WTC11 (cell line): ENCODE measurements around the gene SEZ6L. TPM values are rescaled to one million over a fixed set of nuclear protein-coding genes. Genes with fewer than 3 reads are reported as not detected.

Experiments used
- ATAC-seq: fragments of 200-7000 bp; cut with Tn5 transposase; 2 replicates; pipeline ENCODE4 v1.10.0; 2021; ENCODE audit warnings: mild to moderate bottlenecking, moderate library complexity
- CTCF ChIA-PET: fragments of 300-600 bp; sonication (Branson Sonifier 250); formaldehyde crosslinking; loops from one replicate; lab custom pipeline; 2021; ENCODE audit warnings: antibody characterized with exemption; lab: Charles Lee
- POLR2A ChIA-PET: fragments of 350-600 bp; sonication (Branson Sonifier 250); formaldehyde crosslinking; loops from one replicate; lab custom pipeline; 2021; ENCODE audit warnings: antibody characterized with exemption; lab: Charles Lee
- DNase-seq: peaks from one replicate; pipeline ENCODE4 v3.0.0; 2021; ENCODE audit warnings: low spot score
- H3K27ac Mint-ChIP-seq: 2 replicates; pipeline ENCODE4 v1.8.0; 2021; ENCODE audit warnings: mixed read lengths
- H3K27me3 Mint-ChIP-seq: 2 replicates; pipeline ENCODE4 v1.8.0; 2021; ENCODE audit warnings: low read depth, mild to moderate bottlenecking, moderate library complexity, mixed read lengths
- H3K36me3 Mint-ChIP-seq: 2 replicates; pipeline ENCODE4 v1.8.0; 2021; ENCODE audit warnings: mixed read lengths
- H3K4me1 Mint-ChIP-seq: 2 replicates; pipeline ENCODE4 v1.8.0; 2022; ENCODE audit warnings: mixed read lengths
- H3K4me3 Mint-ChIP-seq: 2 replicates; pipeline ENCODE4 v1.8.0; 2021; ENCODE audit warnings: mild to moderate bottlenecking, moderate library complexity, mixed read lengths
- H3K9me3 Mint-ChIP-seq: 2 replicates; pipeline ENCODE4 v1.8.0; 2021; ENCODE audit warnings: mixed read lengths
- ATF1 ChIP-seq: sonication (generic); formaldehyde crosslinking; IDR thresholded peaks from 2 replicates; pipeline ENCODE4 v1.8.1; 2023; ENCODE audit warnings: mild to moderate bottlenecking, moderate library complexity, missing genetic modification reagents
- CREM ChIP-seq: sonication (generic); formaldehyde crosslinking; IDR thresholded peaks from 2 replicates; pipeline ENCODE4 v1.8.1; 2022; ENCODE audit warnings: mild to moderate bottlenecking, missing genetic modification reagents, moderate library complexity
- ETV6 ChIP-seq: sonication (generic); formaldehyde crosslinking; IDR thresholded peaks from 2 replicates; pipeline ENCODE4 v1.8.1; 2022; ENCODE audit warnings: mild to moderate bottlenecking, missing genetic modification reagents
- IRF2 ChIP-seq: sonication (generic); formaldehyde crosslinking; IDR thresholded peaks from 2 replicates; pipeline ENCODE4 v1.8.0; 2022; ENCODE audit warnings: low read depth, missing genetic modification reagents, borderline replicate concordance
- NR2C2 ChIP-seq: sonication (generic); formaldehyde crosslinking; IDR thresholded peaks from 2 replicates; pipeline ENCODE4 v1.8.0; 2022; ENCODE audit warnings: mild to moderate bottlenecking, missing genetic modification reagents
- SOX15 ChIP-seq: fragments of 250-450 bp; sonication (Bioruptor Pico); IDR thresholded peaks from 2 replicates; pipeline ENCODE4 v1.9.0; 2021; ENCODE audit warnings: mild to moderate bottlenecking
- ZNF121 ChIP-seq: sonication (generic); formaldehyde crosslinking; IDR thresholded peaks from 2 replicates; pipeline ENCODE4 v1.8.0; 2023; ENCODE audit warnings: missing genetic modification reagents
- ZNF219 ChIP-seq: sonication (generic); formaldehyde crosslinking; IDR thresholded peaks from 2 replicates; pipeline ENCODE4 v1.8.0; 2023; ENCODE audit warnings: missing genetic modification reagents, mild to moderate bottlenecking, borderline replicate concordance
- total RNA-seq: library from RNA; stranded (reverse); gene quantifications from 3 replicates; pipeline ENCODE4 v1.2.3, GENCODE V29; 2021
- TF ChIP-seq, protein P1 (sequence below): sonication (generic); formaldehyde crosslinking; IDR thresholded peaks from 2 replicates; pipeline ENCODE4 v1.8.0; 2022; ENCODE audit warnings: mild to moderate bottlenecking, missing genetic modification reagents
- TF ChIP-seq, protein P2 (sequence below): fragments of 250-450 bp; sonication (Bioruptor Pico); IDR thresholded peaks from 2 replicates; pipeline ENCODE4 v1.8.0; 2021; ENCODE audit warnings: mild to moderate bottlenecking
- TF ChIP-seq, protein P3 (sequence below): sonication (generic); formaldehyde crosslinking; IDR thresholded peaks from 2 replicates; pipeline ENCODE4 v1.8.1; 2023; ENCODE audit warnings: mild to moderate bottlenecking, moderate library complexity, missing genetic modification reagents
- TF ChIP-seq, protein P4 (sequence below): sonication (generic); formaldehyde crosslinking; IDR thresholded peaks from 2 replicates; pipeline ENCODE4 v1.8.1; 2023; ENCODE audit warnings: mild to moderate bottlenecking, missing genetic modification reagents, moderate library complexity
- TF ChIP-seq, protein P5 (sequence below): sonication (generic); formaldehyde crosslinking; IDR thresholded peaks from 2 replicates; pipeline ENCODE4 v1.8.0; 2023; ENCODE audit warnings: mild to moderate bottlenecking, missing genetic modification reagents
- TF ChIP-seq, protein P6 (sequence below): fragments of 250-450 bp; sonication (Bioruptor Pico); conservative IDR thresholded peaks from 2 replicates; pipeline ENCODE4 v1.9.0; 2021; ENCODE audit warnings: mild to moderate bottlenecking

Gene SEZ6L
- total RNA-seq, 1 experiment from 2014 or later = 0.57 TPM

DNA sequence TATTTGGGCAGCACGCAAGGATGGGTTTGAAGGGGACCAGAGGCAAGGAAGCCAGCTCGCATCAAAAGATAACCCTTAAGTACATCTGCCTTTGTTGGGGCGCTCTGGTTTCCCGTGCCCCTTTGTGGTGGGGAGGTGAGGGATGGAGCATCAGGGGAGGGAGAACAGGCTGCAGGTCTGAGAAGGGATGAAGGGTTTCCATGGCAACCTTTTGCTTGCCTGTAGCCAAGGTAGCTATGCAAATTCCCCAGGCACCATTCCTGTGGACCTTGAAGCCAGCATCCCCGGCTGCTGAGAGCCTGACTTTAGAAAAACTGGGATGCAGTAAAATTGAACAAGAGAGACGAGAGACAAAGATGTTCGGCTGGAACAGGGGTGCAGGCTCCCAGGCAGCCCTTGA, 75.7 kb downstream of the SEZ6L start:
- no peak for DNase-seq
- Mint-ChIP-seq H3K4me3 (no peak overlapping the region), H3K4me1 (no peaks in the 10 kb centered on the region), H3K36me3 (no peaks in the 10 kb centered on the region), H3K27me3 (peaks cover 19% of the 10 kb centered on the region), H3K9me3 (peaks cover 6% of the 10 kb centered on the region; the same call in 1 of the 2 replicates), H3K27ac (no peak overlapping the region)
- POLR2A ChIA-PET = no interaction called here
- CTCF ChIA-PET = interaction anchor here (1.7 kb wide), 1 partner anchor 73 kb away, joined by 6 read pairs; no protein-coding TSS in a partner anchor
- no peak for ATAC-seq
- TF ChIP-seq, protein P1, sequence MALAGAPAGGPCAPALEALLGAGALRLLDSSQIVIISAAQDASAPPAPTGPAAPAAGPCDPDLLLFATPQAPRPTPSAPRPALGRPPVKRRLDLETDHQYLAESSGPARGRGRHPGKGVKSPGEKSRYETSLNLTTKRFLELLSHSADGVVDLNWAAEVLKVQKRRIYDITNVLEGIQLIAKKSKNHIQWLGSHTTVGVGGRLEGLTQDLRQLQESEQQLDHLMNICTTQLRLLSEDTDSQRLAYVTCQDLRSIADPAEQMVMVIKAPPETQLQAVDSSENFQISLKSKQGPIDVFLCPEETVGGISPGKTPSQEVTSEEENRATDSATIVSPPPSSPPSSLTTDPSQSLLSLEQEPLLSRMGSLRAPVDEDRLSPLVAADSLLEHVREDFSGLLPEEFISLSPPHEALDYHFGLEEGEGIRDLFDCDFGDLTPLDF (CRISPR knock-in tag) = no peak
- TF ChIP-seq, protein P2, sequence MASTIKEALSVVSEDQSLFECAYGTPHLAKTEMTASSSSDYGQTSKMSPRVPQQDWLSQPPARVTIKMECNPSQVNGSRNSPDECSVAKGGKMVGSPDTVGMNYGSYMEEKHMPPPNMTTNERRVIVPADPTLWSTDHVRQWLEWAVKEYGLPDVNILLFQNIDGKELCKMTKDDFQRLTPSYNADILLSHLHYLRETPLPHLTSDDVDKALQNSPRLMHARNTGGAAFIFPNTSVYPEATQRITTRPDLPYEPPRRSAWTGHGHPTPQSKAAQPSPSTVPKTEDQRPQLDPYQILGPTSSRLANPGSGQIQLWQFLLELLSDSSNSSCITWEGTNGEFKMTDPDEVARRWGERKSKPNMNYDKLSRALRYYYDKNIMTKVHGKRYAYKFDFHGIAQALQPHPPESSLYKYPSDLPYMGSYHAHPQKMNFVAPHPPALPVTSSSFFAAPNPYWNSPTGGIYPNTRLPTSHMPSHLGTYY (CRISPR knock-in tag) = no peak
- TF ChIP-seq, protein P3, sequence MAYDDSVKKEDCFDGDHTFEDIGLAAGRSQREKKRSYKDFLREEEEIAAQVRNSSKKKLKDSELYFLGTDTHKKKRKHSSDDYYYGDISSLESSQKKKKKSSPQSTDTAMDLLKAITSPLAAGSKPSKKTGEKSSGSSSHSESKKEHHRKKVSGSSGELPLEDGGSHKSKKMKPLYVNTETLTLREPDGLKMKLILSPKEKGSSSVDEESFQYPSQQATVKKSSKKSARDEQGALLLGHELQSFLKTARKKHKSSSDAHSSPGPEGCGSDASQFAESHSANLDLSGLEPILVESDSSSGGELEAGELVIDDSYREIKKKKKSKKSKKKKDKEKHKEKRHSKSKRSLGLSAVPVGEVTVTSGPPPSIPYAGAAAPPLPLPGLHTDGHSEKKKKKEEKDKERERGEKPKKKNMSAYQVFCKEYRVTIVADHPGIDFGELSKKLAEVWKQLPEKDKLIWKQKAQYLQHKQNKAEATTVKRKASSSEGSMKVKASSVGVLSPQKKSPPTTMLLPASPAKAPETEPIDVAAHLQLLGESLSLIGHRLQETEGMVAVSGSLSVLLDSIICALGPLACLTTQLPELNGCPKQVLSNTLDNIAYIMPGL (CRISPR knock-in tag) = no peak
- TF ChIP-seq ETV6 (CRISPR knock-in tag) (no peak), ZNF219 (no peak)
- TF ChIP-seq, protein P4, sequence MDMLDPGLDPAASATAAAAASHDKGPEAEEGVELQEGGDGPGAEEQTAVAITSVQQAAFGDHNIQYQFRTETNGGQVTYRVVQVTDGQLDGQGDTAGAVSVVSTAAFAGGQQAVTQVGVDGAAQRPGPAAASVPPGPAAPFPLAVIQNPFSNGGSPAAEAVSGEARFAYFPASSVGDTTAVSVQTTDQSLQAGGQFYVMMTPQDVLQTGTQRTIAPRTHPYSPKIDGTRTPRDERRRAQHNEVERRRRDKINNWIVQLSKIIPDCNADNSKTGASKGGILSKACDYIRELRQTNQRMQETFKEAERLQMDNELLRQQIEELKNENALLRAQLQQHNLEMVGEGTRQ (CRISPR knock-in tag) = no peak

DNA sequence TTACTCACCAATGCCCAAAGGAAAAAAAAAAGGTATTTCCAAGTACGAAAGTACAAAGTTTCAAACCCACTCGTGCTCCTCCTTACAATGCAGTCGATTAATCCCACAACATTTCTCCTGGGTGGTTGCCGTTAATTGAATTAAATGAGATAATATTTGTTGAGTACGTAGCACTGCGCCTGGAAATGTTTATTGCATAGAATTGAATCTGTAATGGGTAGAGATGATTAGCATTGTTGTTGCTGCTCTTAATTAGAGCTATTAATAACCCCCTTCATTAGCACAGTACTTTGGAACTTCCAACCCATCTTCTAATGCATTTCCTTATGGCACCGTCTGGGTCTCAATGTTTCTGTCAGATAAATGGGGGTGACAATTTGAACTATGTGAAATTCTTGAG, 77.3 kb downstream of the SEZ6L start:
- no peak overlapping the region for H3K27ac Mint-ChIP-seq
- peaks cover 14% of the 10 kb centered on the region for H3K9me3 Mint-ChIP-seq
- no peaks in the 10 kb centered on the region for H3K4me1 Mint-ChIP-seq
- ATAC-seq (no peak), DNase-seq (no peak)
- H3K4me3 Mint-ChIP-seq = no peak overlapping the region
- POLR2A ChIA-PET = no interaction called here
- TF ChIP-seq NR2C2 (CRISPR knock-in tag) (no peak), SOX15 (CRISPR knock-in tag) (no peak), IRF2 (no peak), ZNF121 (CRISPR knock-in tag) (no peak), CREM (no peak), ATF1 (CRISPR knock-in tag) (no peak)
- TF ChIP-seq, protein P5, sequence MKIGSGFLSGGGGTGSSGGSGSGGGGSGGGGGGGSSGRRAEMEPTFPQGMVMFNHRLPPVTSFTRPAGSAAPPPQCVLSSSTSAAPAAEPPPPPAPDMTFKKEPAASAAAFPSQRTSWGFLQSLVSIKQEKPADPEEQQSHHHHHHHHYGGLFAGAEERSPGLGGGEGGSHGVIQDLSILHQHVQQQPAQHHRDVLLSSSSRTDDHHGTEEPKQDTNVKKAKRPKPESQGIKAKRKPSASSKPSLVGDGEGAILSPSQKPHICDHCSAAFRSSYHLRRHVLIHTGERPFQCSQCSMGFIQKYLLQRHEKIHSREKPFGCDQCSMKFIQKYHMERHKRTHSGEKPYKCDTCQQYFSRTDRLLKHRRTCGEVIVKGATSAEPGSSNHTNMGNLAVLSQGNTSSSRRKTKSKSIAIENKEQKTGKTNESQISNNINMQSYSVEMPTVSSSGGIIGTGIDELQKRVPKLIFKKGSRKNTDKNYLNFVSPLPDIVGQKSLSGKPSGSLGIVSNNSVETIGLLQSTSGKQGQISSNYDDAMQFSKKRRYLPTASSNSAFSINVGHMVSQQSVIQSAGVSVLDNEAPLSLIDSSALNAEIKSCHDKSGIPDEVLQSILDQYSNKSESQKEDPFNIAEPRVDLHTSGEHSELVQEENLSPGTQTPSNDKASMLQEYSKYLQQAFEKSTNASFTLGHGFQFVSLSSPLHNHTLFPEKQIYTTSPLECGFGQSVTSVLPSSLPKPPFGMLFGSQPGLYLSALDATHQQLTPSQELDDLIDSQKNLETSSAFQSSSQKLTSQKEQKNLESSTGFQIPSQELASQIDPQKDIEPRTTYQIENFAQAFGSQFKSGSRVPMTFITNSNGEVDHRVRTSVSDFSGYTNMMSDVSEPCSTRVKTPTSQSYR (CRISPR knock-in tag) = no peak
- TF ChIP-seq, protein P4 (CRISPR knock-in tag) = no peak
- TF ChIP-seq, protein P6, sequence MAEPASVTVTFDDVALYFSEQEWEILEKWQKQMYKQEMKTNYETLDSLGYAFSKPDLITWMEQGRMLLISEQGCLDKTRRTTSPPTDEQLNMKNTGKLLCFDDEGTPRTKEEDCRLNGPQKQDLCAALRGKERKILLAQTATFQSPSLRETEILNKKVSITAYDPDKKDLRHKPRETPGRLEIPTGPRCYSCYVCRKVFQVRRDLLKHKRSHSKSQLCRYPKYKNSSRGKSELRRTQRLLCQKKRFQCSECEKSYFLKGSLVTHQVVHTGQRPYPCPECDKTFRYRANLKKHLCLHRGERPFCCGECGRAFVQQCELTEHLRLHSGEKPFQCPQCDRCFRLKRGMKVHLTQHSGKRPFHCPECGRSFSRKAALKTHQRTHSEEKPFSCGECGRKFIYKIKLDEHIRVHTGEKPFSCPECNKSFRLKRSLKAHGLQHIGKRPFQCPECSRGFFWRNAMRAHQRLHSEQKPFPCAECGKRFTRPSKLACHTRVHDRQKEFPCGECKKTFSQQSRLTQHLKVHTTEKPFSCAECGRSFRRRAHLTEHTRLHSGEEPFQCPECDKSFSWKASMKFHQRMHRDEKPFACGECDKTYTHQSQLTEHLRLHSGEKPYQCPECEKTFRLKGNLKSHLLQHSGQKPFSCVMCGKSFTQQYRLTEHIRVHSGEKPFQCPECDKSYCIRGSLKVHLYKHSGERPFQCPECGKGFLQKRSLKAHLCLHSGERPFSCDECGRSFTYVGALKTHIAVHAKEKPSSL = no peak
- CTCF ChIA-PET = interaction anchor here (0.9 kb wide), 1 partner anchor 84 kb away, joined by 4 read pairs; no protein-coding TSS in a partner anchor
- peaks cover 23% of the 10 kb centered on the region for H3K27me3 Mint-ChIP-seq
- no peaks in the 10 kb centered on the region for H3K36me3 Mint-ChIP-seq
